ENCODE results near the gene BLM. TPM values are rescaled to one million over a fixed set of nuclear protein-coding genes. Genes with fewer than 3 reads are reported as not detected.
A peak's percentile ranks its signal among the peaks of the same experiment; 100 is the strongest.

The BLM gene
- total RNA-seq, 1 experiment from 2014 or later, result 40.0 TPM

DNA sequence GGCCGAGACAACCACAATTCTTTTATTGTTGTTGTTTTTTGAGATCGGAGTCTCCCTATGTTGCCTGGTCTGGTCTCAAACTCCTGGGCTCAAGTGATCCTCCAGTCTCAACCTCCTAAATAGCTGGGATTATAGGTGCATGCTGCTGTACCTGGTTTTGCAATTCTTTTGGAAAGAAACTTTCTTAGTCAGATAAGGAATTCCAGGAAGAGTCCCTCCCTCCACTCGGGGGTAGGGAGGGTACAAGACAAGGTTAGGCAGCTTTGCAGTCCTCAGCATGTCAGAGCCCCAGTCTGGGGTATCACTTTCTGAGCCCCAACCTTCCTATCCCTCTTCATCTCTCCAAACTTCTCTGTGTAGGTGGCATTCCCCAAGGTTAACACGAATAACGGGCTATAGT is 117.5 kb downstream of the BLM start:
- ChIA-PET CTCF (no interaction called here), POLR2A (ENCODE audit: low non-redundant PET) (interaction anchor here (0.7 kb wide), 1 partner anchor 710 kb away, joined by 3 read pairs; no protein-coding TSS in a partner anchor)
- Histone ChIP-seq H3K27me3 (replicated peaks; ENCODE audit: insufficient read depth, low read depth, low read length, poor library complexity) (no peaks in the 10 kb centered on the region), H3K27ac (ENCODE audit: low read depth, low read length, poor library complexity, severe bottlenecking) (no peak overlapping the region), H3K36me3 (ENCODE audit: insufficient read depth, low read length, poor library complexity, severe bottlenecking) (no peaks in the 10 kb centered on the region), H3K9me3 (ENCODE audit: low read depth, low read length, poor library complexity, severe bottlenecking) (no peaks in the 10 kb centered on the region), H3K4me1 (ENCODE audit: insufficient read depth, low read length, poor library complexity, severe bottlenecking) (peaks cover 8% of the 10 kb centered on the region), H3K4me3 (ENCODE audit: low read depth, low read length, poor library complexity, severe bottlenecking) (no peak overlapping the region)
- intact Hi-C loops (cut with micrococcal nuclease; ENCODE audit: unreplicated experiment), result no loop called here
- TF ChIP-seq CTCF (conservative IDR thresholded peaks at IDR 0.05; ENCODE audit: low read depth, low read length), result no peak
- TF ChIP-seq EZH2 (IDR thresholded peaks at IDR 0.05; ENCODE audit: borderline replicate concordance, low read depth, low read length, poor library complexity, severe bottlenecking), result no peak
- no peak for DNase-seq (ENCODE audit: low spot score)
- no TSS peak for BruUV-seq (replicated peaks)

DNA sequence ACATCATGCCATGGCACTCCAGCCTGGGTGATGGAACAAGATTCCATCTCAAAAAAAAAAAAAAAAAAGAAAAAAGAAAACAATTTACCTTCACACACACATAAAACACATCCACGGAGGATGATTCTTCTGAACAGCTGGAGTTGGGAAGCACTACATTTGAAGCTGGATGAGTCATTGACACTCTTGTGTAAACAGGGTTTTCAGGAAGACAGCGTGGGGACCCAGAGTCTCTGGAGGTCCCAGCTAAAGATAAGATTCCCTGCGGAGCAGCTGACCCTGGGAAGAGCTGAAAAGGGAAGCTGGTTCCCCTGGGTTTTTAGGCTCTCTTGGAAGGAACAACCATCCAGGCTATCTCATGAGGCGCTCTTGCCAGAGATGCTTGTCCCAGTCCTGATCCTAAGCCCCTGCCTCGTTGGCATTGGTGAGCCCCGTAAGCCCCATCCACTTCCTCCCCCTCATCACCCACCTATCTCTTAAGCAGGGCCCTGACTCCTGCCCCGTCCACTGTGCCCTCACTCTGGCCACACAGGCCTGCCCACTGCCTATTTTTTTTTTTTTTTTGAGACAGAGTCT is 119.2 kb downstream of the BLM start:
- DNase-seq (ENCODE audit: low spot score), result peak; percentile 68
- CTCF ChIA-PET, result interaction anchor here (0.7 kb wide), 1 partner anchor 98 kb away, joined by 7 read pairs; no protein-coding TSS in a partner anchor
- intact Hi-C loops (cut with micrococcal nuclease; ENCODE audit: unreplicated experiment), result no loop called here

GRCh38 chr15:90837094-90837493 is 119.9 kb downstream of the BLM start:
- no TSS peak for BruUV-seq (replicated peaks)
- ChIA-PET POLR2A (ENCODE audit: low non-redundant PET) (no interaction called here), CTCF (no interaction called here)
- intact Hi-C loops (cut with micrococcal nuclease; ENCODE audit: unreplicated experiment), result no loop called here
- Histone ChIP-seq H3K27ac (ENCODE audit: low read depth, low read length, poor library complexity, severe bottlenecking) (no peak overlapping the region), H3K4me3 (ENCODE audit: low read depth, low read length, poor library complexity, severe bottlenecking) (no peak overlapping the region), H3K27me3 (replicated peaks; ENCODE audit: insufficient read depth, low read depth, low read length, poor library complexity) (no peaks in the 10 kb centered on the region), H3K9me3 (ENCODE audit: low read depth, low read length, poor library complexity, severe bottlenecking) (no peaks in the 10 kb centered on the region), H3K4me1 (ENCODE audit: insufficient read depth, low read length, poor library complexity, severe bottlenecking) (peaks cover 16% of the 10 kb centered on the region), H3K36me3 (ENCODE audit: insufficient read depth, low read length, poor library complexity, severe bottlenecking) (no peaks in the 10 kb centered on the region)
- DNase-seq (ENCODE audit: low spot score), result no peak
- TF ChIP-seq EZH2 (IDR thresholded peaks at IDR 0.05; ENCODE audit: borderline replicate concordance, low read depth, low read length, poor library complexity, severe bottlenecking) (no peak), CTCF (conservative IDR thresholded peaks at IDR 0.05; ENCODE audit: low read depth, low read length) (no peak)

More for the DNA sequence above, 119.2 kb downstream of the BLM start:
- H3K27ac ChIP-seq (ENCODE audit: low read depth, low read length, poor library complexity, severe bottlenecking), result no peak overlapping the region
- H3K4me1 ChIP-seq (ENCODE audit: insufficient read depth, low read length, poor library complexity, severe bottlenecking), result peaks cover 16% of the 10 kb centered on the region
- BruUV-seq (replicated peaks), result no TSS peak
- H3K9me3 ChIP-seq (ENCODE audit: low read depth, low read length, poor library complexity, severe bottlenecking), result no peaks in the 10 kb centered on the region
- POLR2A ChIA-PET (ENCODE audit: low non-redundant PET), result no interaction called here
- H3K4me3 ChIP-seq (ENCODE audit: low read depth, low read length, poor library complexity, severe bottlenecking), result no peak overlapping the region
- H3K27me3 ChIP-seq (replicated peaks; ENCODE audit: insufficient read depth, low read depth, low read length, poor library complexity), result no peaks in the 10 kb centered on the region
- no peak for TF ChIP-seq CTCF (conservative IDR thresholded peaks at IDR 0.05; ENCODE audit: low read depth, low read length)
- no peak for TF ChIP-seq EZH2 (IDR thresholded peaks at IDR 0.05; ENCODE audit: borderline replicate concordance, low read depth, low read length, poor library complexity, severe bottlenecking)
- H3K36me3 ChIP-seq (ENCODE audit: insufficient read depth, low read length, poor library complexity, severe bottlenecking), result no peaks in the 10 kb centered on the region
